ENCODE data around the gene POLD1.

DNA sequence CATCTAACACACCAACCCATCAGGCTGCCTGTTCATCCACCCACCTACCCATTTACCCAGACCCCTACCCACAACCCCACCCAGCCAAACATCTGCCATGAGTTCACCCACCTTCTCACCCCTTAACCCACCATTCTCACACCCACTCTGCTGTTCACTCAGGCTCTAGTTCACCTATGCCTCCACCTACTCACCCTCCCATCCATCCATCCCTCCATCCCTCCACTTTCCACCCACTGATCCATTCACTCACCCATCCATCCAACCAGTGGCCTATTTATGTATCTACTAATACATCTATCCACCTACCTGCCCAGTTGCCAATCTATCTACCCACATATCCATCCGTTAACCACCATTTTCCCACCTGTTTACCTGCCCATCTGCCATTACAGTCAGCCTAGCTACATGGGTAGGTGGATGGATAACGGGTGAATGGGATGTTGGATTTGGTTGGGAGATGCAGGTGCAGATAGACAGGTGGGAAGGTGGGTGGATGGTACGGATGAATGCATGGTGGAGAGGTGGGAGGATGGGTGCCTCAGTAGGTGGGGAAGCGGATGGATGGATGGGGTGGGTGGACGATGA, 53.8 kb downstream of the POLD1 start:
- TF ChIP-seq, protein P1, sequence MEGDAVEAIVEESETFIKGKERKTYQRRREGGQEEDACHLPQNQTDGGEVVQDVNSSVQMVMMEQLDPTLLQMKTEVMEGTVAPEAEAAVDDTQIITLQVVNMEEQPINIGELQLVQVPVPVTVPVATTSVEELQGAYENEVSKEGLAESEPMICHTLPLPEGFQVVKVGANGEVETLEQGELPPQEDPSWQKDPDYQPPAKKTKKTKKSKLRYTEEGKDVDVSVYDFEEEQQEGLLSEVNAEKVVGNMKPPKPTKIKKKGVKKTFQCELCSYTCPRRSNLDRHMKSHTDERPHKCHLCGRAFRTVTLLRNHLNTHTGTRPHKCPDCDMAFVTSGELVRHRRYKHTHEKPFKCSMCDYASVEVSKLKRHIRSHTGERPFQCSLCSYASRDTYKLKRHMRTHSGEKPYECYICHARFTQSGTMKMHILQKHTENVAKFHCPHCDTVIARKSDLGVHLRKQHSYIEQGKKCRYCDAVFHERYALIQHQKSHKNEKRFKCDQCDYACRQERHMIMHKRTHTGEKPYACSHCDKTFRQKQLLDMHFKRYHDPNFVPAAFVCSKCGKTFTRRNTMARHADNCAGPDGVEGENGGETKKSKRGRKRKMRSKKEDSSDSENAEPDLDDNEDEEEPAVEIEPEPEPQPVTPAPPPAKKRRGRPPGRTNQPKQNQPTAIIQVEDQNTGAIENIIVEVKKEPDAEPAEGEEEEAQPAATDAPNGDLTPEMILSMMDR (IDR thresholded peaks at IDR 0.05 in 8 of 11, conservative IDR thresholded peaks at IDR 0.05 in 3 of 11): no peak
- TF ChIP-seq POLR2A (IDR thresholded peaks at IDR 0.05) (no peak), POLR2AphosphoS5 (IDR thresholded peaks at IDR 0.05) (no peak)
